Measurements from ENCODE around the gene CDK19.

The CDK19 gene

DNA sequence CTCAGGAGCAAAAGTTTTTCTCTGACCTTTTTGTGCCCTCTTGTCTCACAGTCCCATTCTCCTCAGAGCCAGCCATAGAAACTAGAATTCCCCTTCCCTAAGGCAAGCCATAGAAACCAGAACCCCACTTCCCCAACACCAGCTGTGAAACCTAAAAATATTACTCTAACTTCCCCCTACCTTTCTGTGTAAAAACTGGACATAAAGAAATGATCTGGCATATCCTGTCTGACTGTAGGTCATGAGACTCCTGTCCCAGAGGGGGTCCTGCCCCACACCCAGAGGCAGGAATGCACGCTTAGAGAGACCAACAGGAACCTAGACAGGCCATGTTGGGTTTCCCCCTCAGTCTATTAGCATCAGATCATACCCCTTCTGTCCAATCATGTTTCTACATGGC is 198.2 kb downstream of the CDK19 start:
- no peak for DNase-seq (ENCODE audit: low read depth)
- TF ChIP-seq, protein P1, sequence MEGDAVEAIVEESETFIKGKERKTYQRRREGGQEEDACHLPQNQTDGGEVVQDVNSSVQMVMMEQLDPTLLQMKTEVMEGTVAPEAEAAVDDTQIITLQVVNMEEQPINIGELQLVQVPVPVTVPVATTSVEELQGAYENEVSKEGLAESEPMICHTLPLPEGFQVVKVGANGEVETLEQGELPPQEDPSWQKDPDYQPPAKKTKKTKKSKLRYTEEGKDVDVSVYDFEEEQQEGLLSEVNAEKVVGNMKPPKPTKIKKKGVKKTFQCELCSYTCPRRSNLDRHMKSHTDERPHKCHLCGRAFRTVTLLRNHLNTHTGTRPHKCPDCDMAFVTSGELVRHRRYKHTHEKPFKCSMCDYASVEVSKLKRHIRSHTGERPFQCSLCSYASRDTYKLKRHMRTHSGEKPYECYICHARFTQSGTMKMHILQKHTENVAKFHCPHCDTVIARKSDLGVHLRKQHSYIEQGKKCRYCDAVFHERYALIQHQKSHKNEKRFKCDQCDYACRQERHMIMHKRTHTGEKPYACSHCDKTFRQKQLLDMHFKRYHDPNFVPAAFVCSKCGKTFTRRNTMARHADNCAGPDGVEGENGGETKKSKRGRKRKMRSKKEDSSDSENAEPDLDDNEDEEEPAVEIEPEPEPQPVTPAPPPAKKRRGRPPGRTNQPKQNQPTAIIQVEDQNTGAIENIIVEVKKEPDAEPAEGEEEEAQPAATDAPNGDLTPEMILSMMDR (IDR thresholded peaks at IDR 0.05; ENCODE audit: control insufficient read depth, extremely low read depth, insufficient read depth) = no peak

DNA sequence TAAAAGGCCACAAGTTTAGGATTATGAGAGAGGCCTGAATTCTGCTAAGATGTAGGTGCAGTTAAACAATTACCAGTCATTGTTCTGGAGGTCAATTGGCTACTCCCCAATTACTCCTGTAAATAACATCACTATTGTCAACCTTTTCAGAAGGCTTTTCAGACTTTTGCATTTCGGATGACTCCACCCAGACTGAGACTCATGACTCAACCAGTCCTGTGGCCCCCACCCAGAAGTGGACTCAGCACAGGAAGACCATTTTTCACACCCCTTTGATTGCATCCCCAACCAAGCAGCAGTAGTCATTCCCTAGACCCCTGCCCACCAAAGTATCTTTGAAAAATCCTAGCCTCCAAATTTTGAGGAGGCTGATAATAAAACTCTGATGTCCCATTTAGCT is 199.5 kb downstream of the CDK19 start:
- no peak for DNase-seq (ENCODE audit: low read depth)
- no peak overlapping the region for H3K4me3 ChIP-seq (ENCODE audit: low read depth, low read length)
- TF ChIP-seq, protein P1 (IDR thresholded peaks at IDR 0.05; ENCODE audit: control insufficient read depth, extremely low read depth, insufficient read depth) = no peak

More for the DNA sequence above, 198.2 kb downstream of the CDK19 start:
- no peak overlapping the region for H3K4me3 ChIP-seq (ENCODE audit: low read depth, low read length)

DNA sequence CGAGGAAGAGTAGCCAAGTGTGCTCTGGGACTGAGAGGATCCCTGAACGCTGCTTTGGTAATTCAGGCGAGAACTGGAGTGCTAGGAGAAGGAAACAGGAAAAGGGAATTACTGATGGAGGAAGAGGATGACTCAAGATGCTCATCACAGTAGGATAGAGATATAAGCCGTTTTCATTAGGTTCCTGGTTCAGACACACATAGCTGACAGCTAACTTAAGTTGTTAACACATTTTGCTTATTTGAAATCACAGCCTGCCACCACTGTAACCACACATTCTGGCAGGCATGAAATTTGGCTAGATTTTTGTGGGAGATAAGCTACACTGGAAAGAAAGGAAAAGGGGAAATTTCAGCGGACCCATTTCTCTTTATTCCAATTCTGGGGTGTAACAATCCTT is 200.7 kb downstream of the CDK19 start:
- no peak overlapping the region for H3K4me3 ChIP-seq (ENCODE audit: low read depth, low read length)
- TF ChIP-seq, protein P1 (IDR thresholded peaks at IDR 0.05; ENCODE audit: control insufficient read depth, extremely low read depth, insufficient read depth) = no peak
- no peak for DNase-seq (ENCODE audit: low read depth)

DNA sequence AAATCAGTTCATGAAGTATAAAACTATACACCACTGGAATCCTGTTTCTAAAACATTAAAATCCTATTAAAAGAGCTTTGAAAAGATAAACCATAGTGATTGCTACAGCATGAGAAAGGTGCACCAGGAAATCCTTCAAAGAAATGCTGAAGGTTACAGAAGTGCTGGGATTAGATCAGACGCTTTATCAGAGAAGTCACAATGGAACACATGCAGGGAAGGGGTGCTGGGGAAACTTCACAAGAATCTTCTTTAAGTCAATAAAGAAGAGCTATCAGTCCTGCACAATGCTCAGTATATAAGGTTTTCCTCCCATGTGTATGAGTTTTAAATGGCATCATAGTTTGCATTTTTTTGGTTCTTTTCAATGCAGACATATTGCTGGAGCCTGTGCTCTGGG is 201.2 kb downstream of the CDK19 start:
- TF ChIP-seq, protein P1 (IDR thresholded peaks at IDR 0.05; ENCODE audit: control insufficient read depth, extremely low read depth, insufficient read depth) = no peak
- no peak for DNase-seq (ENCODE audit: low read depth)
- no peak overlapping the region for H3K4me3 ChIP-seq (ENCODE audit: low read depth, low read length)

DNA sequence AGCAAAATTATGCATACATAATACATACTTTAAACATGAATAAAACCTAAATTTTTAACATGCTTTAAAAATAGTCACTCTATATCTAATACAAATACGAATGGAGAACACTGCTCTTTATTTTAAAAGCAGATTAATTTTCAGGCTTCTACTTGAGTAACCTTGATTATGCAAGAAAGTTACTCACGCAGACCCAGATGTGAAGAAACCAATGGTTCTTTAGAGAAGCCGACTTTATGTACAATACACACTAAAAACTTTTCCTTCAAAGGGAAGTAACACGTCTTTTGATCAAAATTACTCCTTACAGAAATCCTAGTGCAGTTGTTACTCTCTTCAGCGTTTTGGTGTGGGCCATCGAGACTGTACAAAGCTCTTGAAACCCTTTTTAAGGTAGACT is 201.9 kb downstream of the CDK19 start:
- no peak overlapping the region for H3K4me3 ChIP-seq (ENCODE audit: low read depth, low read length)
- DNase-seq (ENCODE audit: low read depth) = no peak
- TF ChIP-seq, protein P1 (IDR thresholded peaks at IDR 0.05; ENCODE audit: control insufficient read depth, extremely low read depth, insufficient read depth) = no peak

DNA sequence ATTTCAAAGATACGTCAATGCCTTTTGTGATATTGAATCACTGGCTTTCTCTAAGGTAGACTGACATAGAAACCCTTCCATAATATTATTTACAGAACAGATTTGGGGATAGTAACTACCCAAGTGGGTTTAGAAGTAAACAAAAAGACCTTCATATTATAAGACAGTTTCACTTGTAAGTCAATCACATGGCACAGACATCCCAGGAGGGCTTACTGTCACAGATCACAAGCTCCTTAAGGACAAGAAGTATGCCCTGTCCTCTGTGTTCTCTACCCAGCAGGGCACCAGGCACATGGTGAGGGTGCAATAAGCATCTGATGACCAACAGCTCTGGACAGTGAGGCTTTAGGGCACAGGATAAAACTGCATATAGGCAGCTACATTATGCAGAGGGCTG is 203.0 kb downstream of the CDK19 start:
- DNase-seq (ENCODE audit: low read depth) = no peak
- TF ChIP-seq, protein P1 (IDR thresholded peaks at IDR 0.05; ENCODE audit: control insufficient read depth, extremely low read depth, insufficient read depth) = no peak
- no peak overlapping the region for H3K4me3 ChIP-seq (ENCODE audit: low read depth, low read length)

DNA sequence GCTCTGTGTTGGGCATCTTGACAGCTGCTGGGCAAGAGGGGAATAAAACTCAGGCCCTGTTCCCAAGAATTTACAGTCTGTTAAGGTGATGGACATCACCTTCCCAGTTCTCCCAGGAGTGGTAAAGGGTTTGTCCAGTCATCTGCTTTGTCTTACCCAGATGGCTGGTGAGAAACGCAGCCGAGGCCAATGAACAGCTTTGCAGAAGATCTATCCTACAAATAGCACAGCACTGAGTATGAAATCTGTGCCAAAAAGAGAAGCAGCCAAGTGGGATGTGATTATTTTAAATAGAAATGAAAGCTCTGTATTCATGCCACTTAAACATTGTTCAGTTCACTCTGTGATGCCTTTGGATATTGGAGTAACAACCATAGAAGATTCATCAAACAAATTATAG is 206.2 kb downstream of the CDK19 start:
- no peak for DNase-seq (ENCODE audit: low read depth)

More for the DNA sequence above, 206.2 kb downstream of the CDK19 start:
- TF ChIP-seq, protein P1 (IDR thresholded peaks at IDR 0.05; ENCODE audit: control insufficient read depth, extremely low read depth, insufficient read depth) = no peak
- H3K4me3 ChIP-seq (ENCODE audit: low read depth, low read length) = no peak overlapping the region

All from LNCaP clone FGC (cell line).